PC-3 (cell line): ENCODE results near the gene GFM1. TPM values are rescaled to one million over a fixed set of nuclear protein-coding genes. Genes with fewer than 3 reads are reported as not detected.

Experiments used
- ATAC-seq: fragments of 200-7000 bp; cut with Tn5 transposase; 2 replicates; pipeline ENCODE4 v1.9.1; 2020; ENCODE audit warnings: mild to moderate bottlenecking, moderate library complexity
- BruUV-seq: library from RNA; stranded (reverse); fragments of 400-500 nt; replicated peaks from 2 replicates; lab custom pipeline; 2021; lab: Mats Ljungman, UMichigan
- CTCF ChIA-PET: fragments of 300-600 bp; sonication (Branson Sonifier 250); formaldehyde crosslinking; loops from one replicate; lab custom pipeline; 2022; ENCODE audit warnings: antibody characterized with exemption; lab: Charles Lee
- POLR2A ChIA-PET: fragments of 300-600 bp; sonication (Branson Sonifier 250); formaldehyde crosslinking; loops from one replicate; lab custom pipeline; 2022; ENCODE audit warnings: antibody characterized with exemption; ENCODE audit not compliant: unreplicated experiment; lab: Charles Lee
- DNase-seq: peaks from one replicate; pipeline ENCODE4 v3.0.0-alpha.2; 2015
- H2AFZ ChIP-seq: fragments of 300-600 bp; sonication (generic); 2 replicates; pipeline ENCODE4 v1.6.0; 2016; ENCODE audit warnings: antibody characterized with exemption, low read length
- H3F3A ChIP-seq: fragments of 300-600 bp; sonication (generic); one replicate; pipeline ENCODE4 v1.6.0; 2017; ENCODE audit warnings: antibody characterized with exemption, low read length, control low read depth, mild to moderate bottlenecking; ENCODE audit not compliant: unreplicated experiment
- H3K27ac ChIP-seq: fragments of 300-600 bp; sonication (generic); 2 replicates; pipeline ENCODE4 v1.5.1; 2016; ENCODE audit warnings: mild to moderate bottlenecking, low read length
- H3K27me3 ChIP-seq: fragments of 300-600 bp; sonication (generic); 2 replicates; pipeline ENCODE4 v1.6.1; 2016; ENCODE audit warnings: low read length, mixed read lengths
- H3K36me3 ChIP-seq: fragments of 300-600 bp; sonication (generic); 2 replicates; pipeline ENCODE4 v1.6.1; 2016; ENCODE audit warnings: low read depth, mixed run types, low read length, mixed read lengths
- H3K4me1 ChIP-seq: fragments of 300-600 bp; sonication (generic); 2 replicates; pipeline ENCODE4 v1.5.1; 2016; ENCODE audit warnings: low read length; ENCODE audit not compliant: insufficient read depth
- H3K4me2 ChIP-seq: fragments of 300-600 bp; sonication (generic); 2 replicates; pipeline ENCODE4 v1.6.0; 2016; ENCODE audit warnings: low read length
- H3K4me3 ChIP-seq: fragments of 300-600 bp; sonication (generic); 2 replicates; pipeline ENCODE4 v1.5.1; 2016; ENCODE audit warnings: mild to moderate bottlenecking, low read length, mixed read lengths
- H3K79me2 ChIP-seq: fragments of 300-600 bp; sonication (generic); 2 replicates; pipeline ENCODE4 v1.6.1; 2017; ENCODE audit warnings: low read length, mixed read lengths
- H3K9ac ChIP-seq: fragments of 300-600 bp; sonication (generic); 2 replicates; pipeline ENCODE4 v1.6.0; 2016; ENCODE audit warnings: mild to moderate bottlenecking, low read length
- H3K9me2 ChIP-seq: fragments of 300-600 bp; sonication (generic); replicated peaks from 2 replicates; pipeline ENCODE4 v1.6.1; 2016; ENCODE audit warnings: mixed run types, low read length, mixed read lengths
- H3K9me3 ChIP-seq: fragments of 300-600 bp; sonication (generic); 2 replicates; pipeline ENCODE4 v1.6.1; 2016; ENCODE audit warnings: low read length, mixed read lengths
- H4K20me1 ChIP-seq: fragments of 300-600 bp; sonication (generic); 2 replicates; pipeline ENCODE4 v1.6.1; 2016; ENCODE audit warnings: low read length, mixed read lengths
- EZH2 ChIP-seq: fragments of 300-600 bp; sonication (generic); IDR thresholded peaks from one replicate; pipeline ENCODE4 v1.6.1; 2017; ENCODE audit warnings: antibody characterized with exemption, mild to moderate bottlenecking, low read length; ENCODE audit not compliant: unreplicated experiment
- EZH2phosphoT487 ChIP-seq: fragments of 300-600 bp; sonication (generic); IDR thresholded peaks from 2 replicates; pipeline ENCODE4 v1.6.1; 2018; ENCODE audit warnings: mild to moderate bottlenecking, antibody characterized with exemption, low read length, borderline replicate concordance
- intact Hi-C: fragments of 100-400 bp; cut with micrococcal nuclease; formaldehyde crosslinking; loops from 2 replicates; pipeline ENCODE4 v1.9.0; 2023
- total RNA-seq: library from RNA; depleted of rRNA; stranded (reverse); fragments of >200 nt; gene quantifications from 2 replicates; pipeline ENCODE4 v1.2.3, GENCODE V29; 2014
- TF ChIP-seq, protein P1 (sequence below): fragments of 300-600 bp; sonication (generic); conservative IDR thresholded peaks from 2 replicates; pipeline ENCODE4 v1.5.1; 2017; ENCODE audit warnings: antibody characterized with exemption, low read depth, mild to moderate bottlenecking, low read length

The GFM1 gene
- total RNA-seq, 1 experiment from 2014 or later: 37.5 TPM

DNA sequence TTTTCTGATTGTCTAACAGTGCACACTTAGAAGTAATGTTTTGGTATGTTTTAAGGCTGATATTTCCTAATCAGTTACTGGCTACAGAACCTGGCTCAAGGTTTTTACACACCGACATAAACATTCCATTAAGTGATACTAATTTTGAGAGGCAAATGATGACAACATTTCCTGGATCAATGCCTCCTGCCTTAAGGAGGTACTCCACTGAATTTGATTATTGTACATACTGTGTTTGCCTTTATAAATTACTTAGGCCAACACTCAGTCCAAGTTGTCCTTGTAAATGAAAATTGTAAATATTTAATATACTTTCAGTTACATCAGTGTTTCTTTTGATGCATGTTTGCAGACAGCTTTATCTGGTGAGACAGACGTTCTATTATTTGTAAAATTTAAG is 52.3 kb downstream of the GFM1 start:
- CTCF ChIA-PET: no interaction called here
- Histone ChIP-seq H3K9me3 (no peaks in the 10 kb centered on the region), H3K9me2 (no peaks in the 10 kb centered on the region), H3K9ac (0 out of 2 replicates have a peak overlapping the region, but pooled peaks have one; percentile 16), H3K4me1 (peaks cover 32% of the 10 kb centered on the region), H3K27ac (peak overlapping the region; percentile 45), H3K4me3 (no peak overlapping the region), H4K20me1 (no peaks in the 10 kb centered on the region), H3K4me2 (peak overlapping the region; percentile 41; the same call in 1 of the 2 replicates), H3F3A (peaks cover 11% of the 10 kb centered on the region), H2AFZ (no peak overlapping the region), H3K27me3 (no peaks in the 10 kb centered on the region), H3K36me3 (peaks cover 13% of the 10 kb centered on the region), H3K79me2 (peaks cover 4% of the 10 kb centered on the region; the same call in 1 of the 2 replicates)
- TF ChIP-seq EZH2phosphoT487 (no peak), EZH2 (no peak)
- TF ChIP-seq, protein P1, sequence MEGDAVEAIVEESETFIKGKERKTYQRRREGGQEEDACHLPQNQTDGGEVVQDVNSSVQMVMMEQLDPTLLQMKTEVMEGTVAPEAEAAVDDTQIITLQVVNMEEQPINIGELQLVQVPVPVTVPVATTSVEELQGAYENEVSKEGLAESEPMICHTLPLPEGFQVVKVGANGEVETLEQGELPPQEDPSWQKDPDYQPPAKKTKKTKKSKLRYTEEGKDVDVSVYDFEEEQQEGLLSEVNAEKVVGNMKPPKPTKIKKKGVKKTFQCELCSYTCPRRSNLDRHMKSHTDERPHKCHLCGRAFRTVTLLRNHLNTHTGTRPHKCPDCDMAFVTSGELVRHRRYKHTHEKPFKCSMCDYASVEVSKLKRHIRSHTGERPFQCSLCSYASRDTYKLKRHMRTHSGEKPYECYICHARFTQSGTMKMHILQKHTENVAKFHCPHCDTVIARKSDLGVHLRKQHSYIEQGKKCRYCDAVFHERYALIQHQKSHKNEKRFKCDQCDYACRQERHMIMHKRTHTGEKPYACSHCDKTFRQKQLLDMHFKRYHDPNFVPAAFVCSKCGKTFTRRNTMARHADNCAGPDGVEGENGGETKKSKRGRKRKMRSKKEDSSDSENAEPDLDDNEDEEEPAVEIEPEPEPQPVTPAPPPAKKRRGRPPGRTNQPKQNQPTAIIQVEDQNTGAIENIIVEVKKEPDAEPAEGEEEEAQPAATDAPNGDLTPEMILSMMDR: no peak
- intact Hi-C loops: loop anchor here (1.0 kb wide), 1 partner anchor 27 kb away; no protein-coding TSS in a partner anchor
- peak; percentile 74 for ATAC-seq
- POLR2A ChIA-PET: no interaction called here
- BruUV-seq: no TSS peak
- DNase-seq: peak; percentile 63

DNA sequence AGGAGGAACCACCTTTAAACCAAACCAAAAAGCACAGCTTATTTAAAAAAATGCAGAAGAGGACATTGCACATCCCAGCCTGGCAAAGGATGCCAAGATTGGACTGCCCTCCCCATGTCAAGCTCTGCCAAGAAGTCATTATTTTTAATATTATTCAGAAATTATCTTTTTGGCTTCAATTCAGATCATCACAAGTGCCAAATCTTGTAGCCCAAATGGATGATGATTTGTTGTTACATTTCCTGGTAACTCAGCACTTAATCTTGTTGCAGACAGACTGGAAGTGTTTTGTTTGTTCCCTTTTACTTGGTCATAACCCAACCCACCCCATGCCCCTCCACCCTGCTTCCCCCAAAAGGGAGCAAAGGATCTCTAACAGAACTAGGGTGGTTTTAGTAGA is 56.2 kb downstream of the GFM1 start:
- no peaks in the 10 kb centered on the region for H3K36me3 ChIP-seq
- TF ChIP-seq EZH2: no peak
- no peak for TF ChIP-seq EZH2phosphoT487
- TF ChIP-seq, protein P1: no peak
- no peak overlapping the region for H2AFZ ChIP-seq
- CTCF ChIA-PET: interaction anchor here (1.1 kb wide), 1 partner anchor 41 kb away, joined by 3 read pairs; no protein-coding TSS in a partner anchor
- peak overlapping the region; percentile 96 for H3K27ac ChIP-seq
- H3K9ac ChIP-seq: peak overlapping the region; percentile 74; the same call in 1 of the 2 replicates
- H3K9me3 ChIP-seq: no peaks in the 10 kb centered on the region
- peak; percentile 53 for DNase-seq
- peaks cover 11% of the 10 kb centered on the region for H3F3A ChIP-seq
- peak overlapping the region; percentile 33 for H3K4me2 ChIP-seq
- POLR2A ChIA-PET: no interaction called here
- no peaks in the 10 kb centered on the region for H4K20me1 ChIP-seq
- H3K4me1 ChIP-seq: peaks cover 71% of the 10 kb centered on the region
- BruUV-seq: no TSS peak
- intact Hi-C loops: no loop called here
- H3K9me2 ChIP-seq: no peaks in the 10 kb centered on the region
- H3K27me3 ChIP-seq: no peaks in the 10 kb centered on the region
- H3K4me3 ChIP-seq: no peak overlapping the region
- no peak for ATAC-seq
- H3K79me2 ChIP-seq: peaks cover 20% of the 10 kb centered on the region

DNA sequence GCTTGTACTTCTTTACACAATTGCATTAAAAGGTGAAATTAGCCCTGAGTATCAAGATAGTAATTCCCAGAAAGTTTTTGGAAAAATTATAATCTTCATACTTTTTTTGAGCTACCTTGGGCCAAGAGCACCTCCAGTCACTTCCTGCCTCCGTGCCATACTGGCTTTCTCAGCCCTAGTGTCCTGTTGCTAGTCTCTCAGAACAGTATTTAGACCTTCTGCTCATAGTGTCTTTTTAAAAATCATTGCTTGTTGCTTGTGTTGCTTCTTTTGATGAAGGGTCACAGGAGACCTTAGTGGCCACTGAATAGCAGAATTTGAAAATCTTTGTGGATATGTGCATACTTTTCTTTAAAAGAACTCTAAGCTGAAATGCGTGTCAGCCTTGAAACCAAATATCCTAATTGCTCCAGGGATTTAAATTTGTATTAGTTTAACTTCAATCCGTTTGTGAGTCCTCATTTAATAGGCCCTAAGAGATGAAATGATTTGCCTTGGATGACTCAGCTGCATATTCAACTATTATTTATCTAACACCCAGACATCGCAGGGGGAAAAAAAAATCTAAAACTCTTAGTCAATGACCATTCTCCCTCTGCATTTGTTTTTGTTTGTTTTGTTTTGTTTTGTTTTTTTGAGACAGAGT is 57.2 kb downstream of the GFM1 start:
- CTCF ChIA-PET: no interaction called here
- H3K9me2 ChIP-seq: no peaks in the 10 kb centered on the region
- POLR2A ChIA-PET: interaction anchor here (0.9 kb wide), 1 partner anchor 131 kb away, joined by 3 read pairs; the partner anchor contains the start of gene MLF1
- no peaks in the 10 kb centered on the region for H3K36me3 ChIP-seq
- no TSS peak for BruUV-seq
- intact Hi-C loops: no loop called here
- H3K79me2 ChIP-seq: peaks cover 26% of the 10 kb centered on the region
- H3F3A ChIP-seq: peaks cover 11% of the 10 kb centered on the region
- peaks cover 78% of the 10 kb centered on the region for H3K4me1 ChIP-seq
- no peak overlapping the region for H3K4me3 ChIP-seq
- peak; percentile 44 for ATAC-seq
- H4K20me1 ChIP-seq: no peaks in the 10 kb centered on the region
- H3K27me3 ChIP-seq: no peaks in the 10 kb centered on the region
- TF ChIP-seq EZH2phosphoT487: no peak
- TF ChIP-seq, protein P1: no peak
- no peak for TF ChIP-seq EZH2
- DNase-seq: peak; percentile 62
- no peak overlapping the region for H2AFZ ChIP-seq
- H3K9me3 ChIP-seq: no peaks in the 10 kb centered on the region
- H3K4me2 ChIP-seq: peak overlapping the region; percentile 52
- peak overlapping the region; percentile 96 for H3K27ac ChIP-seq
- peak overlapping the region; percentile 77 for H3K9ac ChIP-seq
